HG03575 (cell line): ENCODE measurements around the gene PRLH.

Experiments
- ATAC-seq: cut with Tn5 transposase; IDR thresholded peaks from one replicate; pipeline ENCODE4 v1.9.1; 2021; ENCODE audit not compliant: unreplicated experiment, insufficient number of reproducible peaks, low FRiP score; ENCODE audit errors: extremely low read depth

The PRLH gene

DNA sequence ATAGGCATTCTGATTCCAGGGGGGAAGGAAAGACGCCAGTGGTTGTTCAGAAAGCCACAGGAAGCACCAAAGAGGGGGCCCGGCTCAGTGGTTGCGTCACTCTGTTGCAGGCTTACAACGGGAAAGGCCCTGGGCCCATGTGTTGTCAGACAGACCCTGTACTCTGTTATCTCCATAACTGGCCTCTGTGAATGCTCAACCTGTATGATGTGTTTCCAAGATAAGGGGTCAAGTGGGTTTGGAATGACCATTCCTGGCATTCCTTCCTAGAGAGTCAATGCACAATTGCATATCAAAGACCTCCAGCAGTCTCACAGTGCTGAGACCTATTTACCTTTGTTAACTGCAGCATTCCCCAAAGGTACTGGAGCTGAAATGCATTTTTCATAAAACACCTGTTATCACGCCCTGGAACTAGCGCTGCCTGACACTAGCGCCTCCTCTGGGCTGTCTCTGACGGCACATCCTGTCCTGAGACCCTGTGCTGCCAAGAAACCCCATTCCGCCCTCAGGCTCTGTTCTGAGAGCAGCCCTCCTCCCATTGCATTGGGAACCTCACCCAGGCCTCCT is 47.9 kb downstream of the PRLH start:
- no peak for ATAC-seq

GRCh38 chr2:237615631-237616249 is 49.4 kb downstream of the PRLH start:
- ATAC-seq, result no peak

DNA sequence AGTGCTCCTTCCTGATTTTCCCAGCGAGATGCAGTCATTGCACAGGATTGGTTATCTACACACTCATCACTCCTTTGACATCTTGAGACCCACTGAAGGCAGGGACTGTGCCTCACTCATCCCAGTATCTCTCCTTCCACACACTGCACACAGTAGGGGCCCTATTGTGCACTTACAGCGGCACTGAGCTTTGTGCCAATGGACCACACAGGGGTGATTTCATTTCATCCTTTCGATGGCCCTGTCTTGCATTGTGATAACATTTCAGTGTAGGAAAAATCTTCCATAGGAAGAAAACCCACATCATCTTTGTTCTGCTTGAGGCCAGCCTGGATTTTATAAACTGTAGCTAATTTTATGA is 50.0 kb downstream of the PRLH start:
- ATAC-seq, result no peak
